Neural cell (in vitro differentiated cells): ENCODE data around the gene STX8. TPM values are rescaled to one million over a fixed set of nuclear protein-coding genes. Genes with fewer than 3 reads are reported as not detected.

ENCODE experiments used
- H2AFZ ChIP-seq: fragments of 200-600, 300-800 bp; sonication (generic), shearing (Covaris generic); 2 replicates; pipeline ENCODE4 v1.6.0; 2014; ENCODE audit warnings: low read depth, mild to moderate bottlenecking, antibody characterized with exemption, low read length, moderate library complexity
- H3F3A ChIP-seq: fragments of 200-600 bp; shearing (Covaris generic); 2 replicates; pipeline ENCODE4 v1.6.1; 2016; ENCODE audit warnings: mild to moderate bottlenecking, moderate library complexity, mixed read lengths, antibody characterized with exemption, low read length; ENCODE audit not compliant: insufficient read depth, poor library complexity, severe bottlenecking
- H3K27ac ChIP-seq: fragments of 200-600, 300-800 bp; sonication (generic), shearing (Covaris generic); 2 replicates; pipeline ENCODE4 v1.5.1; 2014; ENCODE audit warnings: mild to moderate bottlenecking, low read length, moderate library complexity
- H3K27me3 ChIP-seq: fragments of 300-800, 200-600 bp; sonication (generic), shearing (Covaris generic); 2 replicates; pipeline ENCODE4 v1.6.0; 2014; ENCODE audit warnings: mild to moderate bottlenecking, low read depth, low read length, moderate library complexity; ENCODE audit not compliant: insufficient read depth
- H3K36me3 ChIP-seq: fragments of 300-800, 200-600 bp; sonication (generic), shearing (Covaris generic); 2 replicates; pipeline ENCODE4 v1.5.1; 2014; ENCODE audit warnings: mild to moderate bottlenecking, antibody characterized with exemption, low read length, moderate library complexity; ENCODE audit not compliant: insufficient read depth
- H3K4me2 ChIP-seq: fragments of 300-800, 200-600 bp; sonication (generic), shearing (Covaris generic); 2 replicates; pipeline ENCODE4 v1.6.0; 2014; ENCODE audit warnings: mild to moderate bottlenecking, low read length
- H3K4me3 ChIP-seq: fragments of 300-800, 200-600 bp; sonication (generic), shearing (Covaris generic); 2 replicates; pipeline ENCODE4 v1.5.1; 2014; ENCODE audit warnings: mild to moderate bottlenecking, low read length, moderate library complexity
- H3K79me2 ChIP-seq: fragments of 200-600 bp; shearing (Covaris generic); replicated peaks from 2 replicates; pipeline ENCODE4 v1.6.0; 2014; ENCODE audit warnings: mild to moderate bottlenecking, low read length, moderate library complexity; ENCODE audit not compliant: insufficient read depth
- H3K9ac ChIP-seq: fragments of 300-800, 200-600 bp; sonication (generic), shearing (Covaris generic); 2 replicates; pipeline ENCODE4 v1.6.1; 2016; ENCODE audit warnings: mild to moderate bottlenecking, low read length, mixed read lengths
- H3K9me2 ChIP-seq: fragments of 200-600 bp; shearing (Covaris generic); 2 replicates; pipeline ENCODE4 v1.6.1; 2016; ENCODE audit warnings: mild to moderate bottlenecking, low read length, mixed read lengths; ENCODE audit not compliant: insufficient read depth
- H3K9me3 ChIP-seq: fragments of 200-600, 300-800 bp; sonication (generic), shearing (Covaris generic); 2 replicates; pipeline ENCODE4 v1.6.1; 2016; ENCODE audit warnings: mild to moderate bottlenecking, mixed run types, low read length, moderate library complexity, mixed read lengths
- H4K20me1 ChIP-seq: fragments of 200-600 bp; shearing (Covaris generic); 2 replicates; pipeline ENCODE4 v1.6.1; 2016; ENCODE audit warnings: mild to moderate bottlenecking, mixed run types; ENCODE audit not compliant: insufficient read depth
- CTCF ChIP-seq: fragments of 450-650 bp; IDR thresholded peaks from 2 replicates; pipeline ENCODE4 v1.5.1; 2014; ENCODE audit warnings: antibody characterized with exemption, mild to moderate bottlenecking, moderate library complexity; ENCODE audit not compliant: poor library complexity, severe bottlenecking
- EP300 ChIP-seq: fragments of 450-650 bp; conservative IDR thresholded peaks from 2 replicates; pipeline ENCODE4 v1.6.1; 2014; ENCODE audit warnings: antibody characterized with exemption, mild to moderate bottlenecking, moderate library complexity; ENCODE audit not compliant: poor library complexity, severe bottlenecking
- EZH2 ChIP-seq: fragments of 200-600, 300-800 bp; shearing (Covaris generic), sonication (generic); IDR thresholded peaks from 2 replicates; pipeline ENCODE4 v1.6.1; 2014; ENCODE audit warnings: antibody characterized with exemption, low read length, borderline replicate concordance, mild to moderate bottlenecking; ENCODE audit not compliant: insufficient read depth, poor library complexity, severe bottlenecking
- MXI1 ChIP-seq: fragments of 450-650 bp; conservative IDR thresholded peaks from 2 replicates; pipeline ENCODE4 v1.6.1; 2014; ENCODE audit warnings: antibody characterized with exemption, mild to moderate bottlenecking; ENCODE audit not compliant: poor library complexity, severe bottlenecking
- POLR2AphosphoS5 ChIP-seq: IDR thresholded peaks from 2 replicates; pipeline ENCODE4 v1.6.1; 2012
- RAD21 ChIP-seq: fragments of 450-650 bp; conservative IDR thresholded peaks from 2 replicates; pipeline ENCODE4 v1.6.1; 2014; ENCODE audit warnings: antibody characterized with exemption, mild to moderate bottlenecking, moderate library complexity
- REST ChIP-seq: IDR thresholded peaks from 2 replicates; pipeline ENCODE4 v1.6.1; 2012; ENCODE audit warnings: borderline replicate concordance
- SMC3 ChIP-seq: fragments of 450-650 bp; conservative IDR thresholded peaks from 2 replicates; pipeline ENCODE4 v1.6.1; 2014; ENCODE audit warnings: antibody characterized with exemption, mild to moderate bottlenecking, moderate library complexity; ENCODE audit not compliant: poor library complexity
- TAF1 ChIP-seq: IDR thresholded peaks from 2 replicates; pipeline ENCODE4 v1.6.1; 2012; ENCODE audit warnings: low read depth
- polyA plus RNA-seq: library from polyadenylated mRNA; depleted of rRNA; stranded (reverse); fragments of >200 nt; gene quantifications from 2 replicates; pipeline ENCODE4 v1.2.3, GENCODE V29; 2014

Gene STX8
- polyA plus RNA-seq, 1 donor from 2014 or later, result 100 TPM

GRCh38 chr17:9544221-9544620 lies 31.4 kb downstream of the STX8 start:
- Histone ChIP-seq H3K27me3 (no peaks in the 10 kb centered on the region), H3K36me3 (no peaks in the 10 kb centered on the region), H4K20me1 (no peaks in the 10 kb centered on the region), H3K9me2 (no peaks in the 10 kb centered on the region), H3K9ac (no peak overlapping the region), H3K27ac (no peak overlapping the region), H3K4me2 (no peak overlapping the region), H3F3A (no peaks in the 10 kb centered on the region), H2AFZ (no peak overlapping the region), H3K4me3 (no peak overlapping the region), H3K9me3 (no peaks in the 10 kb centered on the region), H3K79me2 (no peaks in the 10 kb centered on the region)
- TF ChIP-seq TAF1 (no peak), EP300 (no peak), RAD21 (no peak), SMC3 (no peak), MXI1 (no peak), EZH2 (no peak), REST (no peak), CTCF (no peak), POLR2AphosphoS5 (no peak)

GRCh38 chr17:9541718-9542117 lies 33.9 kb downstream of the STX8 start:
- TF ChIP-seq EZH2, result no peak
- TF ChIP-seq MXI1, result no peak
- H3K9ac ChIP-seq, result no peak overlapping the region
- no peaks in the 10 kb centered on the region for H4K20me1 ChIP-seq
- H3K4me3 ChIP-seq, result no peak overlapping the region
- no peaks in the 10 kb centered on the region for H3K36me3 ChIP-seq
- H2AFZ ChIP-seq, result no peak overlapping the region
- no peaks in the 10 kb centered on the region for H3K9me3 ChIP-seq
- no peaks in the 10 kb centered on the region for H3K9me2 ChIP-seq
- no peaks in the 10 kb centered on the region for H3F3A ChIP-seq
- no peak overlapping the region for H3K27ac ChIP-seq
- H3K4me2 ChIP-seq, result no peak overlapping the region
- no peaks in the 10 kb centered on the region for H3K27me3 ChIP-seq
- no peaks in the 10 kb centered on the region for H3K79me2 ChIP-seq

- H2AFZ ChIP-seq, result no peak overlapping the region
- H3K9me2 ChIP-seq, result no peaks in the 10 kb centered on the region
- no peak overlapping the region for H3K4me3 ChIP-seq
- H3K27ac ChIP-seq, result no peak overlapping the region
- H3K27me3 ChIP-seq, result no peaks in the 10 kb centered on the region
- no peak for TF ChIP-seq EZH2
- no peak for TF ChIP-seq REST
- no peak for TF ChIP-seq SMC3
- TF ChIP-seq POLR2AphosphoS5, result no peak
- no peak for TF ChIP-seq EP300
- no peak for TF ChIP-seq TAF1
- TF ChIP-seq RAD21, result no peak
- TF ChIP-seq CTCF, result no peak
- TF ChIP-seq MXI1, result no peak
- no peaks in the 10 kb centered on the region for H3K79me2 ChIP-seq
- no peak overlapping the region for H3K4me2 ChIP-seq
- no peaks in the 10 kb centered on the region for H3K36me3 ChIP-seq
- H3K9ac ChIP-seq, result no peak overlapping the region
- H3K9me3 ChIP-seq, result no peaks in the 10 kb centered on the region
- no peaks in the 10 kb centered on the region for H3F3A ChIP-seq
- no peaks in the 10 kb centered on the region for H4K20me1 ChIP-seq
Observed at GRCh38 chr17:9538626-9539025, 37.0 kb downstream of the STX8 start.
